Lower lobe of right lung (tissue), 2 donors: Measurements from ENCODE around the gene CCDC182. TPM values are rescaled to one million over a fixed set of nuclear protein-coding genes. Genes with fewer than 3 reads are reported as not detected.

ENCODE experiments used
- ATAC-seq, 2 donors: fragments of 200-7000 bp; cut with Tn5 transposase; one replicate each; pipeline ENCODE4 v1.9.1; 2020 to 2022; ENCODE audit warnings: mild to moderate bottlenecking in 2 of 2, moderate library complexity in 2 of 2
- DNase-seq: peaks from one replicate; pipeline ENCODE4 v3.0.0-alpha.2; 2020
- H3K27ac ChIP-seq: fragments of 200-600 bp; one replicate; pipeline ENCODE4 v1.8.0; 2022
- H3K27me3 ChIP-seq: fragments of 200-600 bp; one replicate; pipeline ENCODE4 v1.8.0; 2022; ENCODE audit warnings: low read depth
- H3K36me3 ChIP-seq: fragments of 200-600 bp; one replicate; pipeline ENCODE4 v1.8.0; 2022; ENCODE audit warnings: mild to moderate bottlenecking
- H3K4me1 ChIP-seq: fragments of 200-600 bp; one replicate; pipeline ENCODE4 v1.8.0; 2022
- H3K4me3 ChIP-seq: fragments of 200-600 bp; one replicate; pipeline ENCODE4 v1.8.0; 2022; ENCODE audit warnings: mild to moderate bottlenecking
- H3K9me3 ChIP-seq: fragments of 200-600 bp; one replicate; pipeline ENCODE4 v1.8.0; 2022
- intact Hi-C: fragments of 100-400 bp; cut with DNase I; formaldehyde crosslinking; loops from one replicate; pipeline ENCODE4 v1.11.0; 2022
- total RNA-seq: library from RNA; stranded (reverse); fragmentation: NEBNext Ultra II Directional; extraction: Animal tissue kit (Norgen Biotek cat#: 25700); gene quantifications from one replicate; pipeline ENCODE4 v1.2.1, GENCODE V29; 2021
- TF ChIP-seq, protein P1 (sequence below): fragments of 200-600 bp; IDR thresholded peaks from one replicate; pipeline ENCODE4 v1.8.0; 2022; ENCODE audit warnings: antibody characterized with exemption, mild to moderate bottlenecking
- donor health status: DM: no; HTN: yes; CAD: no; lungs with severe emphysema.

CCDC182 gene
- total RNA-seq, 1 donor from 2014 or later, result not detected

DNA sequence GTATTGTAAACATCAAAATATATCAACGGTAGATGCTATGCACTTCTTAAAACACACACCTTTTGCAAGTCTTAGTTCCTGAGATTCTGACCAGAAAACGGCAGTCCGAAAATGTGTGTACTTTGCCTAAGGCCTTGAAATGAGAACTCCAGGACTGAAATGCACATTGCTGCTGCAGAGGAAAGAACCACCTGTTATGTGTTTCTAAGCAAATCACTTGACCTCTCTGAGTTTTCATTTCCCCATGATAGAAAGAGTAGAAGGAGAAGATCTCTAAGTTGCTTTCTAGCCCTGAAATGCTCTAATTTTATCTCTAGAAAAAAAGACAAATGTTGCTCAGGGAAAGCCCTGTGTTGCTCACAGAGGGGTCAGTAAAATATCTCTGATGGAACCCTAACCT, 9.9 kb downstream of the CCDC182 start:
- DNase-seq, result no peak
- no peaks in the 10 kb centered on the region for H3K9me3 ChIP-seq
- H3K36me3 ChIP-seq, result no peaks in the 10 kb centered on the region
- H3K27ac ChIP-seq, result no peak overlapping the region
- TF ChIP-seq, protein P1, sequence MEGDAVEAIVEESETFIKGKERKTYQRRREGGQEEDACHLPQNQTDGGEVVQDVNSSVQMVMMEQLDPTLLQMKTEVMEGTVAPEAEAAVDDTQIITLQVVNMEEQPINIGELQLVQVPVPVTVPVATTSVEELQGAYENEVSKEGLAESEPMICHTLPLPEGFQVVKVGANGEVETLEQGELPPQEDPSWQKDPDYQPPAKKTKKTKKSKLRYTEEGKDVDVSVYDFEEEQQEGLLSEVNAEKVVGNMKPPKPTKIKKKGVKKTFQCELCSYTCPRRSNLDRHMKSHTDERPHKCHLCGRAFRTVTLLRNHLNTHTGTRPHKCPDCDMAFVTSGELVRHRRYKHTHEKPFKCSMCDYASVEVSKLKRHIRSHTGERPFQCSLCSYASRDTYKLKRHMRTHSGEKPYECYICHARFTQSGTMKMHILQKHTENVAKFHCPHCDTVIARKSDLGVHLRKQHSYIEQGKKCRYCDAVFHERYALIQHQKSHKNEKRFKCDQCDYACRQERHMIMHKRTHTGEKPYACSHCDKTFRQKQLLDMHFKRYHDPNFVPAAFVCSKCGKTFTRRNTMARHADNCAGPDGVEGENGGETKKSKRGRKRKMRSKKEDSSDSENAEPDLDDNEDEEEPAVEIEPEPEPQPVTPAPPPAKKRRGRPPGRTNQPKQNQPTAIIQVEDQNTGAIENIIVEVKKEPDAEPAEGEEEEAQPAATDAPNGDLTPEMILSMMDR, result no peak
- H3K27me3 ChIP-seq, result peaks cover 4% of the 10 kb centered on the region
- H3K4me3 ChIP-seq, result no peak overlapping the region
- H3K4me1 ChIP-seq, result no peaks in the 10 kb centered on the region
- ATAC-seq, result no peak
- intact Hi-C loops, result no loop called here

DNA sequence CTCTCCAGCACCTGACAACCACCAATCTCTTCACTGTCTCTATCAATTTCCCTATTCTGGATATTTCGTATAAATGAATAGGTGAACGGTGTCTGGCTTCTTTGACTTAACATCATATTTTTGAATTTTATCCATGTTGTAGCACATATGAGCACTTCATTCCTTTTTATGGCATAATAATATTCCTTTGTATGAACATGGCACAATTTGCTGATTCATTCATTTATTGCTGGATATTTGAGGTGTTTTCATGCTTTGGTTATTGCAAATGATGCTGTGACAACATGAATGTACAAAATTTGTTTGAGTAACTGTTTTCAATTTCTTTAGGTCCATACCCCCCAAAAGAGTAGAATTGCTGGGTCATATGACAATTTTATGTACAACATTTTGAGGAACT, 12.0 kb downstream of the CCDC182 start:
- Histone ChIP-seq H3K27me3 (peaks cover 4% of the 10 kb centered on the region), H3K27ac (no peak overlapping the region), H3K4me1 (no peaks in the 10 kb centered on the region), H3K4me3 (no peak overlapping the region), H3K36me3 (no peaks in the 10 kb centered on the region), H3K9me3 (no peaks in the 10 kb centered on the region)
- ATAC-seq (no peak), DNase-seq (no peak)
- TF ChIP-seq, protein P1, result no peak
- intact Hi-C loops, result no loop called here

DNA sequence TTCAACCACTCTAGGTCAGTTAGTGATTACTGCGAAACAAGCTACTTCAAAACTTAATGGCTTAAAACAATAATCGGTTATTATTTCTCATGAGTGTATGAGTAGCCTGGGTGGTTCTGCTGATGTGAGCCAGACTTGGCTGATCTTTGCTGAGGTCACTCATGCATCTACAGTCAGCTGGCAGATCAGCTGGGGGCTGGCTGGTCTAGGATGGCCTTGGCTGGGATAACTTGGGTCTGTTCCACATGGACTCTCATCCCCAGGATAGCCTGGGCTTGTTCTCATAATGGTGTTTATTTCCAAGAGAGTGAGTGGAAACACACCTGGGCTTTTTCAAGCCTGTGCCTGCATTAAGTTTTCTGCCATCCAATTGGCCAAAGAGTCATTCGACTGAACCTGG, 13.0 kb downstream of the CCDC182 start:
- H3K9me3 ChIP-seq, result no peaks in the 10 kb centered on the region
- no peak for DNase-seq
- H3K27me3 ChIP-seq, result peaks cover 6% of the 10 kb centered on the region
- no peak overlapping the region for H3K4me3 ChIP-seq
- TF ChIP-seq, protein P1, result no peak
- ATAC-seq, result no peak
- no peak overlapping the region for H3K27ac ChIP-seq
- H3K36me3 ChIP-seq, result no peaks in the 10 kb centered on the region
- intact Hi-C loops, result no loop called here
- H3K4me1 ChIP-seq, result no peaks in the 10 kb centered on the region

DNA sequence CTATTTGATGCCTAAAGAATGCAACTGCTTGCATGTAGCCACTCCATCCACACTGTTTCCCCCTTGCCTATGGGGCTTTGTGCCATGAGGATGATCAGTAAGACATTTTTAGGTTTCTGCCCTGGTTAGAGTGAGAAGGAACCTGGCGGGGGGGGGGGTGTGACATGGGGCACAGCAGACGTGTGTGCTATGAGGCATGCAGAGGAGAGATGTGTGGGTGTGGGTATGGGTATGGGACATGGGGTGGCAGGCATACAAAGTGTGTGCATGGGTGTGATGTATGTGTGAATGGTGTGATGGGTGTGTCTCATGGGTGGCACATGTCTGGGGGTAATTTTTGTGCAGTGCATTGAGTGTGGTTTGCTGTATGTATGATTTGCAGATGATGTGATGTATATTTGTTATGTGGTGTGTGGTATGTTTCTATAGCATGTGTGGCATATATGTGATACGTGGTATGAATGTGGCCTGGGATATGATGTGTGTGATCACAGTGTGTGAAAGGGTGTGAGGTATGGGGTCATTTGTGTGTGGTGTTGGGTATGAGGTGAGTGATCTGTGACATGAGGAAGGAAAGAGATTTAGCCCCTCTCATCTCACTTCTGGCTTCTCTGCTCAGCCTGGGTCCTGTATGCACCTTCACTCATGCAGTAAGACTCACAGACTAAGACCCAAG, 14.9 kb downstream of the CCDC182 start:
- H3K27me3 ChIP-seq, result peaks cover 12% of the 10 kb centered on the region
- intact Hi-C loops, result no loop called here
- DNase-seq, result no peak
- no peak overlapping the region for H3K4me3 ChIP-seq
- ATAC-seq, result no peak
- H3K4me1 ChIP-seq, result no peaks in the 10 kb centered on the region
- no peak overlapping the region for H3K27ac ChIP-seq
- no peaks in the 10 kb centered on the region for H3K9me3 ChIP-seq
- TF ChIP-seq, protein P1, result no peak
- no peaks in the 10 kb centered on the region for H3K36me3 ChIP-seq

DNA sequence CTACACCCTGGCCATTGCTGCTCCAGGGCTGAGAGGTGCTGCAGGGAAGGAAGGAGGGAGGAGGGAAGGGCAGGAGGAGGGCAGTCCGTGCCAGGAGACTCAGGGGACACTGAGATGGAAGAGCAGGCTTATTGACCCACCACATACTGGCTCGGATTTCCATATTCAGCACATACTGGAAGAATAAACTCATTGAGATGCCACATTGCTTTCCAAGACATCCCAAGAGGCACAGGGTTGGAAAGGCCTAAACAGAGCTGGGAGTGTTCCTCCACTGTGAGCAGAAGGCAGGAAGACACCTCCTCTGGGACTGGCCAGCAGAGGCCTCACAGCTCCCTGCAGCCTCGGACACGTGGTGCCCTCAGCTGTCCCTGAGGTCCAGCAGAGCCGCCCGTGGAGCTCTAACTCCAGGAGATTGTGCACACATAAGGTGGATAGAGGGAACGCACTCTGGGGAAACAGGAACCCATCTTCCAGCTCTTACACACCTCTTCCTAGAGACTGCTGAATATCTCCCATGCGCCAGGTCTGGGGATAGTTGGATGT, 17.4 kb downstream of the CCDC182 start:
- DNase-seq, result no peak
- ATAC-seq, result no peak

More for the DNA sequence above, 17.4 kb downstream of the CCDC182 start:
- TF ChIP-seq, protein P1, result no peak
- H3K4me1 ChIP-seq, result no peaks in the 10 kb centered on the region
- H3K27ac ChIP-seq, result no peak overlapping the region
- no peak overlapping the region for H3K4me3 ChIP-seq
- H3K36me3 ChIP-seq, result no peaks in the 10 kb centered on the region
- intact Hi-C loops, result no loop called here
- no peaks in the 10 kb centered on the region for H3K9me3 ChIP-seq
- peaks cover 8% of the 10 kb centered on the region for H3K27me3 ChIP-seq
